Hepatocyte (in vitro differentiated cells): ENCODE results near the gene FANCL.

Source experiments
- CTCF ChIP-seq: fragments of 200-600 bp; sonication (generic); IDR thresholded peaks from 2 replicates; pipeline ENCODE4 v1.5.1; 2016; ENCODE audit warnings: antibody characterized with exemption, mild to moderate bottlenecking; ENCODE audit not compliant: poor library complexity
- EZH2 ChIP-seq: fragments of 200-600 bp; sonication (generic); IDR thresholded peaks from 2 replicates; pipeline ENCODE4 v1.6.1; 2016; ENCODE audit warnings: antibody characterized with exemption, mild to moderate bottlenecking, borderline replicate concordance

- TF ChIP-seq EZH2 (no peak), CTCF (no peak)
Measured at GRCh38 chr2:58157754-58158153, 83.4 kb downstream of the FANCL start.
